HepG2 (cell line): ENCODE measurements around the gene ADIPOR2. TPM values are rescaled to one million over a fixed set of nuclear protein-coding genes. Genes with fewer than 3 reads are reported as not detected.

Source experiments
- ERF ChIP-seq: IDR thresholded peaks from 2 replicates; pipeline ENCODE4 v1.6.1; 2018; ENCODE audit warnings: missing biosample characterization, missing genetic modification reagents
- KAT8 ChIP-seq: IDR thresholded peaks from 2 replicates; pipeline ENCODE4 v1.6.1; 2016; ENCODE audit warnings: missing genetic modification reagents, missing compliant biosample characterization
- MIER3 ChIP-seq: IDR thresholded peaks from 2 replicates; pipeline ENCODE4 v1.6.1; 2016; ENCODE audit warnings: missing compliant biosample characterization, borderline replicate concordance
- TARDBP ChIP-seq: sonication (generic); formaldehyde crosslinking; IDR thresholded peaks from 2 replicates; pipeline ENCODE4 v1.8.0; 2022; ENCODE audit warnings: mild to moderate bottlenecking, missing genetic modification reagents
- WIZ ChIP-seq: sonication (generic); formaldehyde crosslinking; IDR thresholded peaks from 2 replicates; pipeline ENCODE4 v1.5.1; 2020; ENCODE audit warnings: mild to moderate bottlenecking, missing genetic modification reagents
- ZBTB7A ChIP-seq: sonication (generic); formaldehyde crosslinking; IDR thresholded peaks from 2 replicates; pipeline ENCODE4 v1.8.0; 2022; ENCODE audit warnings: mild to moderate bottlenecking, missing genetic modification reagents
- ZMAT3 ChIP-seq: sonication (generic); formaldehyde crosslinking; conservative IDR thresholded peaks from 2 replicates; pipeline ENCODE4 v1.7.0; 2021; ENCODE audit warnings: missing genetic modification reagents
- ZNF253 ChIP-seq: sonication (generic); formaldehyde crosslinking; IDR thresholded peaks from 2 replicates; pipeline ENCODE4 v1.8.0; 2022; ENCODE audit warnings: mild to moderate bottlenecking, missing genetic modification reagents, borderline replicate concordance
- ZNF432 ChIP-seq: sonication (generic); formaldehyde crosslinking; IDR thresholded peaks from 2 replicates; pipeline ENCODE4 v1.5.0; 2020; ENCODE audit warnings: missing genetic modification reagents, mild to moderate bottlenecking, borderline replicate concordance
- ZNF598 ChIP-seq: sonication (generic); formaldehyde crosslinking; IDR thresholded peaks from 2 replicates; pipeline ENCODE4 v1.5.1; 2020; ENCODE audit warnings: mild to moderate bottlenecking, missing genetic modification reagents, borderline replicate concordance
- ZNF619 ChIP-seq: sonication (generic); formaldehyde crosslinking; IDR thresholded peaks from 2 replicates; pipeline ENCODE4 v1.4.0; 2020; ENCODE audit warnings: mild to moderate bottlenecking, missing genetic modification reagents
- ZNF629 ChIP-seq: sonication (generic); formaldehyde crosslinking; conservative IDR thresholded peaks from 2 replicates; pipeline ENCODE4 v1.5.0; 2020; ENCODE audit warnings: missing genetic modification reagents
- ZNF768 ChIP-seq: sonication (generic); formaldehyde crosslinking; IDR thresholded peaks from 2 replicates; pipeline ENCODE4 v1.4.0; 2020; ENCODE audit warnings: missing genetic modification reagents
- polyA plus RNA-seq, 8 experiments: library from polyadenylated mRNA; depleted of rRNA in 3 of 8; stranded (reverse) in 7 of 8; unstranded in 1 of 8; fragments of >200 nt; fragmentation: Illumina TruSeq in 4 of 8; extraction: Trizol in 4 of 8; gene quantifications; 2 replicates each; pipeline versions ENCODE4 v1.2.1 to v1.2.3, GENCODE V29; 2011 to 2016; ENCODE audit warnings: low read depth in 4 of 8, missing spikeins in 1 of 8, mixed read lengths in 1 of 8; ENCODE audit not compliant: insufficient read depth in 1 of 8
- total RNA-seq, 5 experiments: library from RNA; depleted of rRNA; stranded (reverse); fragments of >200 nt; fragmentation: Illumina TruSeq; extraction: Trizol; gene quantifications; 2 replicates each; pipeline ENCODE4 v1.2.3, GENCODE V29; 2016; ENCODE audit warnings: low read depth in 1 of 5
- TF ChIP-seq, protein P1 (sequence below): IDR thresholded peaks from 2 replicates; pipeline ENCODE4 v1.6.1; 2016; ENCODE audit warnings: missing genetic modification reagents, missing compliant biosample characterization
- TF ChIP-seq, protein P2 (sequence below): sonication (generic); formaldehyde crosslinking; IDR thresholded peaks from 2 replicates; pipeline ENCODE4 v1.4.0; 2020; ENCODE audit warnings: missing genetic modification reagents
- TF ChIP-seq, protein P3 (sequence below): sonication (generic); formaldehyde crosslinking; IDR thresholded peaks from one replicate; pipeline ENCODE4 v1.5.1; 2020; ENCODE audit warnings: mild to moderate bottlenecking, missing genetic modification reagents; ENCODE audit errors: not compliant biosample characterization

ADIPOR2 gene
- total and polyA plus RNA-seq, 2 of the 13 experiments (the other 11 are each of a cell fraction or from before 2014, with no cell fraction given), result 35.2 to 52.2 TPM

DNA sequence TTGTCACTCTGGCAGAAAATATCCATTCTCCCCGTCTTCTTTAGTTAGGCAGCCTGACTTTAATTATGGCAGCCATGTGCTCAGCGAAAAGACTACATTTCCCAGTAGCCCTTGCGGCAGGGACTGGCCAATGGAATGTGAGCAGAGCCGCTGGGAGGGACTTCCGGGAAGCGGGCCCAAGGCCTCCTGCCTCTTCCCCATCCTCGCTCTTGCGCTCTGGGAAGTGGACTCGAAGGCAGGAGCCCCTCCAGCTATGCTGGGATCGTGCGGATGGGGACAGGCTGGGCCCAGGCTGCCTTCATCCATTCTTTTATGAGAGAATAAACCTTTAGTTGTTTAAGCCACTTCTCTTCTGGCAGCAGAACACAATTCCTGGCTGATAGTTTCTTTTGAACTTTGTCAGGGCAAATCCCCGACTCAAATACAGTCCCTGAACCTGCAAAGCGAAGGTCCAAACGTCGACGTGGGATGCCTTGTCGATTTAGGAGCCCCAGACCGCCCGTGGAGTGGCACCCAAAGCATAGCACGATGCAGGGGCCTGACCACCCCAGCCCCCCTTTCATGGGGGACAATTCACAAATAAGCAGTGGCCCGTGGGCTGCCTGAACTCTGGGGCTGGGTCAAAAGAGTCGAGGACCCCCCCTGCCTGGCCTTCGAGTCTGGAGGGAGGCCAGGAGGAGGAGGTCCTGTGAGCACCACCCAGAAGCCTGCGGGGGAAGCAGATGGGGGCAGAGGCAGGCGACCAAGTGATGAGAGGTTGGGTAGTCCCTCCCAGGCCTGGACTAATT, 113.9 kb downstream of the ADIPOR2 start (continued):
- no peak for TF ChIP-seq MIER3 (CRISPR knock-in tag)
- no peak for TF ChIP-seq WIZ (CRISPR knock-in tag)
- TF ChIP-seq, protein P1, sequence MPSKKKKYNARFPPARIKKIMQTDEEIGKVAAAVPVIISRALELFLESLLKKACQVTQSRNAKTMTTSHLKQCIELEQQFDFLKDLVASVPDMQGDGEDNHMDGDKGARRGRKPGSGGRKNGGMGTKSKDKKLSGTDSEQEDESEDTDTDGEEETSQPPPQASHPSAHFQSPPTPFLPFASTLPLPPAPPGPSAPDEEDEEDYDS (CRISPR knock-in tag), result no peak
- TF ChIP-seq, protein P2, sequence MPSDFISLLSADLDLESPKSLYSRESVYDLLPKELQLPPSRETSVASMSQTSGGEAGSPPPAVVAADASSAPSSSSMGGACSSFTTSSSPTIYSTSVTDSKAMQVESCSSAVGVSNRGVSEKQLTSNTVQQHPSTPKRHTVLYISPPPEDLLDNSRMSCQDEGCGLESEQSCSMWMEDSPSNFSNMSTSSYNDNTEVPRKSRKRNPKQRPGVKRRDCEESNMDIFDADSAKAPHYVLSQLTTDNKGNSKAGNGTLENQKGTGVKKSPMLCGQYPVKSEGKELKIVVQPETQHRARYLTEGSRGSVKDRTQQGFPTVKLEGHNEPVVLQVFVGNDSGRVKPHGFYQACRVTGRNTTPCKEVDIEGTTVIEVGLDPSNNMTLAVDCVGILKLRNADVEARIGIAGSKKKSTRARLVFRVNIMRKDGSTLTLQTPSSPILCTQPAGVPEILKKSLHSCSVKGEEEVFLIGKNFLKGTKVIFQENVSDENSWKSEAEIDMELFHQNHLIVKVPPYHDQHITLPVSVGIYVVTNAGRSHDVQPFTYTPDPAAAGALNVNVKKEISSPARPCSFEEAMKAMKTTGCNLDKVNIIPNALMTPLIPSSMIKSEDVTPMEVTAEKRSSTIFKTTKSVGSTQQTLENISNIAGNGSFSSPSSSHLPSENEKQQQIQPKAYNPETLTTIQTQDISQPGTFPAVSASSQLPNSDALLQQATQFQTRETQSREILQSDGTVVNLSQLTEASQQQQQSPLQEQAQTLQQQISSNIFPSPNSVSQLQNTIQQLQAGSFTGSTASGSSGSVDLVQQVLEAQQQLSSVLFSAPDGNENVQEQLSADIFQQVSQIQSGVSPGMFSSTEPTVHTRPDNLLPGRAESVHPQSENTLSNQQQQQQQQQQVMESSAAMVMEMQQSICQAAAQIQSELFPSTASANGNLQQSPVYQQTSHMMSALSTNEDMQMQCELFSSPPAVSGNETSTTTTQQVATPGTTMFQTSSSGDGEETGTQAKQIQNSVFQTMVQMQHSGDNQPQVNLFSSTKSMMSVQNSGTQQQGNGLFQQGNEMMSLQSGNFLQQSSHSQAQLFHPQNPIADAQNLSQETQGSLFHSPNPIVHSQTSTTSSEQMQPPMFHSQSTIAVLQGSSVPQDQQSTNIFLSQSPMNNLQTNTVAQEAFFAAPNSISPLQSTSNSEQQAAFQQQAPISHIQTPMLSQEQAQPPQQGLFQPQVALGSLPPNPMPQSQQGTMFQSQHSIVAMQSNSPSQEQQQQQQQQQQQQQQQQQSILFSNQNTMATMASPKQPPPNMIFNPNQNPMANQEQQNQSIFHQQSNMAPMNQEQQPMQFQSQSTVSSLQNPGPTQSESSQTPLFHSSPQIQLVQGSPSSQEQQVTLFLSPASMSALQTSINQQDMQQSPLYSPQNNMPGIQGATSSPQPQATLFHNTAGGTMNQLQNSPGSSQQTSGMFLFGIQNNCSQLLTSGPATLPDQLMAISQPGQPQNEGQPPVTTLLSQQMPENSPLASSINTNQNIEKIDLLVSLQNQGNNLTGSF (CRISPR knock-in tag), result no peak
- TF ChIP-seq ZNF598 (CRISPR knock-in tag), result no peak
- TF ChIP-seq, protein P3, sequence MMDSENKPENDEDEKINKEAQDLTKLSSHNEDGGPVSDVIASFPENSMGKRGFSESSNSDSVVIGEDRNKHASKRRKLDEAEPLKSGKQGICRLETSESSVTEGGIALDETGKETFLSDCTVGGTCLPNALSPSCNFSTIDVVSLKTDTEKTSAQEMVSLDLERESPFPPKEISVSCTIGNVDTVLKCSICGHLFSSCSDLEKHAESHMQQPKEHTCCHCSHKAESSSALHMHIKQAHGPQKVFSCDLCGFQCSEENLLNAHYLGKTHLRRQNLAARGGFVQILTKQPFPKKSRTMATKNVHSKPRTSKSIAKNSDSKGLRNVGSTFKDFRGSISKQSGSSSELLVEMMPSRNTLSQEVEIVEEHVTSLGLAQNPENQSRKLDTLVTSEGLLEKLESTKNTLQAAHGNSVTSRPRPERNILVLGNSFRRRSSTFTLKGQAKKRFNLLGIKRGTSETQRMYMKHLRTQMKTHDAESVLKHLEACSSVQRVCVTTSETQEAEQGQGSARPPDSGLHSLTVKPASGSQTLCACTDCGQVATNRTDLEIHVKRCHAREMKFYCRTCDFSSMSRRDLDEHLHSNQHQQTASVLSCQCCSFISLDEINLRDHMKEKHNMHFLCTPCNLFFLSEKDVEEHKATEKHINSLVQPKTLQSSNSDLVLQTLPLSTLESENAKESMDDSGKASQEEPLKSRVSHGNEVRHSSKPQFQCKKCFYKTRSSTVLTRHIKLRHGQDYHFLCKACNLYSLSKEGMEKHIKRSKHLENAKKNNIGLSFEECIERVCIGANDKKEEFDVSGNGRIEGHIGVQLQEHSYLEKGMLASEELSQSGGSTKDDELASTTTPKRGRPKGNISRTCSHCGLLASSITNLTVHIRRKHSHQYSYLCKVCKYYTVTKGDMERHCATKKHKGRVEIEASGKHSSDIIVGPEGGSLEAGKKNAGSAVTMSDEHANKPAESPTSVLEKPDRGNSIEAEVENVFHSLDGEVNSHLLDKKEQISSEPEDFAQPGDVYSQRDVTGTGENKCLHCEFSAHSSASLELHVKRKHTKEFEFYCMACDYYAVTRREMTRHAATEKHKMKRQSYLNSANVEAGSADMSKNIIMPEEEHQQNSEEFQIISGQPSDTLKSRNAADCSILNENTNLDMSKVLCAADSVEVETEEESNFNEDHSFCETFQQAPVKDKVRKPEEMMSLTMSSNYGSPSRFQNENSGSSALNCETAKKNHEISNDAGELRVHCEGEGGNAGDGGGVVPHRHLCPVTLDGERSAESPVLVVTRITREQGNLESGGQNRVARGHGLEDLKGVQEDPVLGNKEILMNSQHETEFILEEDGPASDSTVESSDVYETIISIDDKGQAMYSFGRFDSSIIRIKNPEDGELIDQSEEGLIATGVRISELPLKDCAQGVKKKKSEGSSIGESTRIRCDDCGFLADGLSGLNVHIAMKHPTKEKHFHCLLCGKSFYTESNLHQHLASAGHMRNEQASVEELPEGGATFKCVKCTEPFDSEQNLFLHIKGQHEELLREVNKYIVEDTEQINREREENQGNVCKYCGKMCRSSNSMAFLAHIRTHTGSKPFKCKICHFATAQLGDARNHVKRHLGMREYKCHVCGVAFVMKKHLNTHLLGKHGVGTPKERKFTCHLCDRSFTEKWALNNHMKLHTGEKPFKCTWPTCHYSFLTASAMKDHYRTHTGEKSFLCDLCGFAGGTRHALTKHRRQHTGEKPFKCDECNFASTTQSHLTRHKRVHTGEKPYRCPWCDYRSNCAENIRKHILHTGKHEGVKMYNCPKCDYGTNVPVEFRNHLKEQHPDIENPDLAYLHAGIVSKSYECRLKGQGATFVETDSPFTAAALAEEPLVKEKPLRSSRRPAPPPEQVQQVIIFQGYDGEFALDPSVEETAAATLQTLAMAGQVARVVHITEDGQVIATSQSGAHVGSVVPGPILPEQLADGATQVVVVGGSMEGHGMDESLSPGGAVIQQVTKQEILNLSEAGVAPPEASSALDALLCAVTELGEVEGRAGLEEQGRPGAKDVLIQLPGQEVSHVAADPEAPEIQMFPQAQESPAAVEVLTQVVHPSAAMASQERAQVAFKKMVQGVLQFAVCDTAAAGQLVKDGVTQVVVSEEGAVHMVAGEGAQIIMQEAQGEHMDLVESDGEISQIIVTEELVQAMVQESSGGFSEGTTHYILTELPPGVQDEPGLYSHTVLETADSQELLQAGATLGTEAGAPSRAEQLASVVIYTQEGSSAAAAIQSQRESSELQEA (CRISPR knock-in tag), result no peak
- TF ChIP-seq ZNF432 (CRISPR knock-in tag), result no peak
- peak; percentile 59; the same call in 1 of the 2 replicates for TF ChIP-seq KAT8 (CRISPR knock-in tag)
- TF ChIP-seq ZNF253 (CRISPR knock-in tag), result no peak
- no peak for TF ChIP-seq ZNF768 (CRISPR knock-in tag)
- TF ChIP-seq ZNF619 (CRISPR knock-in tag), result no peak
- TF ChIP-seq ERF (CRISPR knock-in tag), result 0 out of 2 replicates have a peak, but pooled peaks have one; percentile 39
- no peak for TF ChIP-seq ZBTB7A (CRISPR knock-in tag)
- peak; percentile 87 for TF ChIP-seq ZNF629 (CRISPR knock-in tag)
- TF ChIP-seq ZMAT3 (CRISPR knock-in tag), result no peak
- no peak for TF ChIP-seq TARDBP (CRISPR knock-in tag)
